Suprapubic skin (tissue), 4 donors: ENCODE data around the gene SIGLEC6.

ENCODE experiments used
- CTCF ChIP-seq, 2 donors: fragments of 200-600 bp in 1 of 2; fragments of 450-650 bp in 1 of 2; sonication (generic) in 1 of 2; IDR thresholded peaks; one replicate each; pipeline ENCODE4 v1.5.1; 2016 to 2019; ENCODE audit warnings: antibody characterized with exemption in 2 of 2, mild to moderate bottlenecking in 1 of 2, moderate library complexity in 1 of 2
- POLR2A ChIP-seq, 2 donors: fragments of 450-650 bp; IDR thresholded peaks; one replicate each; pipeline ENCODE4 v1.6.1; 2017; ENCODE audit warnings: antibody characterized with exemption in 2 of 2, mild to moderate bottlenecking in 2 of 2, moderate library complexity in 2 of 2
- POLR2AphosphoS5 ChIP-seq, 3 donors: sonication (generic); formaldehyde crosslinking; IDR thresholded peaks; one replicate each; pipeline ENCODE4 v1.6.1; 2017; ENCODE audit warnings: antibody characterized with exemption in 3 of 3

- TF ChIP-seq CTCF (IDR thresholded peaks at IDR 0.05) (no peak), POLR2A (IDR thresholded peaks at IDR 0.05) (no peak), POLR2AphosphoS5 (IDR thresholded peaks at IDR 0.05) (no peak)
Observed at GRCh38 chr19:51546107-51546649, 14.7 kb upstream of the SIGLEC6 start.
